ENCODE results near the gene IDUA. TPM values are rescaled to one million over a fixed set of nuclear protein-coding genes. Genes with fewer than 3 reads are reported as not detected.

The IDUA gene
- polyA plus RNA-seq, 1 donor (not counting 4 experiments of a cell fraction or from before 2014, with no cell fraction given), result 1.2 TPM

- peaks cover 3% of the 10 kb centered on the region for H4K20me1 ChIP-seq (ENCODE audit: control insufficient read depth, extremely low read depth, insufficient read depth, low read length)
- no peak overlapping the region for H3K4me3 ChIP-seq (ENCODE audit: control insufficient read depth in 2 of 3, extremely low read depth in 1 of 3, insufficient read depth in 2 of 3, low read depth in 1 of 3, low read length in 3 of 3)
- FAIRE-seq, result no peak
- dilution Hi-C loops (cut with MboI; ENCODE audit: extremely low pct_ligation_motif_present, low sequenced_read_pairs), result no loop called here
- no peak for DNase-seq (ENCODE audit: low read depth, low spot score)
- TF ChIP-seq EZH2 (IDR thresholded peaks at IDR 0.05; ENCODE audit: low read length), result no peak
- TF ChIP-seq, protein P1, sequence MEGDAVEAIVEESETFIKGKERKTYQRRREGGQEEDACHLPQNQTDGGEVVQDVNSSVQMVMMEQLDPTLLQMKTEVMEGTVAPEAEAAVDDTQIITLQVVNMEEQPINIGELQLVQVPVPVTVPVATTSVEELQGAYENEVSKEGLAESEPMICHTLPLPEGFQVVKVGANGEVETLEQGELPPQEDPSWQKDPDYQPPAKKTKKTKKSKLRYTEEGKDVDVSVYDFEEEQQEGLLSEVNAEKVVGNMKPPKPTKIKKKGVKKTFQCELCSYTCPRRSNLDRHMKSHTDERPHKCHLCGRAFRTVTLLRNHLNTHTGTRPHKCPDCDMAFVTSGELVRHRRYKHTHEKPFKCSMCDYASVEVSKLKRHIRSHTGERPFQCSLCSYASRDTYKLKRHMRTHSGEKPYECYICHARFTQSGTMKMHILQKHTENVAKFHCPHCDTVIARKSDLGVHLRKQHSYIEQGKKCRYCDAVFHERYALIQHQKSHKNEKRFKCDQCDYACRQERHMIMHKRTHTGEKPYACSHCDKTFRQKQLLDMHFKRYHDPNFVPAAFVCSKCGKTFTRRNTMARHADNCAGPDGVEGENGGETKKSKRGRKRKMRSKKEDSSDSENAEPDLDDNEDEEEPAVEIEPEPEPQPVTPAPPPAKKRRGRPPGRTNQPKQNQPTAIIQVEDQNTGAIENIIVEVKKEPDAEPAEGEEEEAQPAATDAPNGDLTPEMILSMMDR (optimal IDR thresholded peaks at IDR 0.05 in 1 of 3, IDR thresholded peaks at IDR 0.05 in 1 of 3, conservative IDR thresholded peaks at IDR 0.05 in 1 of 3; ENCODE audit: extremely low read depth in 1 of 3, insufficient read depth in 2 of 3, low read length in 3 of 3), result no peak
- H3K79me2 ChIP-seq (ENCODE audit: control insufficient read depth, insufficient read depth, low read length), result no peaks in the 10 kb centered on the region
- H3K4me2 ChIP-seq (ENCODE audit: control insufficient read depth, extremely low read depth, insufficient read depth, low read depth, low read length), result no peak overlapping the region
- H3K9me1 ChIP-seq (ENCODE audit: control insufficient read depth, extremely low read depth, insufficient read depth, low read length), result no peaks in the 10 kb centered on the region
- no peak overlapping the region for H3K9ac ChIP-seq (ENCODE audit: control insufficient read depth, extremely low read depth, insufficient read depth, low read length)
- H3K4me1 ChIP-seq (ENCODE audit: control insufficient read depth, extremely low read depth, insufficient read depth, low read length), result peaks cover 3% of the 10 kb centered on the region
- H3K27ac ChIP-seq (ENCODE audit: control insufficient read depth, insufficient read depth, low read length), result no peak overlapping the region
- H3K36me3 ChIP-seq (ENCODE audit: control insufficient read depth in 2 of 2, extremely low read depth in 1 of 2, insufficient read depth in 2 of 2, low read length in 2 of 2), result peaks cover 0 to 4% of the 10 kb centered on the region in 2 experiments
- H3K27me3 ChIP-seq (ENCODE audit: control insufficient read depth, extremely low read depth, insufficient read depth, low read length), result no peaks in the 10 kb centered on the region
- no peaks in the 10 kb centered on the region for H3K9me3 ChIP-seq (ENCODE audit: control insufficient read depth, low read depth, low read length)
- H2AFZ ChIP-seq (ENCODE audit: control insufficient read depth, low read length), result no peak overlapping the region
These were observed 35.9 kb downstream of the IDUA start for GRCh38 chr4:1022739-1023066.

- peaks cover 0 to 4% of the 10 kb centered on the region in 2 experiments for H3K36me3 ChIP-seq (ENCODE audit: control insufficient read depth in 2 of 2, extremely low read depth in 1 of 2, insufficient read depth in 2 of 2, low read length in 2 of 2)
- no peak overlapping the region for H2AFZ ChIP-seq (ENCODE audit: control insufficient read depth, low read length)
- no peak overlapping the region for H3K4me3 ChIP-seq (ENCODE audit: control insufficient read depth in 2 of 3, extremely low read depth in 1 of 3, insufficient read depth in 2 of 3, low read depth in 1 of 3, low read length in 3 of 3)
- H3K9me3 ChIP-seq (ENCODE audit: control insufficient read depth, low read depth, low read length), result no peaks in the 10 kb centered on the region
- H4K20me1 ChIP-seq (ENCODE audit: control insufficient read depth, extremely low read depth, insufficient read depth, low read length), result peaks cover 3% of the 10 kb centered on the region
- no peak overlapping the region for H3K9ac ChIP-seq (ENCODE audit: control insufficient read depth, extremely low read depth, insufficient read depth, low read length)
- no peak for TF ChIP-seq EZH2 (IDR thresholded peaks at IDR 0.05; ENCODE audit: low read length)
- TF ChIP-seq, protein P1 (optimal IDR thresholded peaks at IDR 0.05 in 1 of 3, IDR thresholded peaks at IDR 0.05 in 1 of 3, conservative IDR thresholded peaks at IDR 0.05 in 1 of 3; ENCODE audit: extremely low read depth in 1 of 3, insufficient read depth in 2 of 3, low read length in 3 of 3), result no peak
- H3K27me3 ChIP-seq (ENCODE audit: control insufficient read depth, extremely low read depth, insufficient read depth, low read length), result no peaks in the 10 kb centered on the region
- DNase-seq (ENCODE audit: low read depth, low spot score) (no peak), FAIRE-seq (no peak)
- no peak overlapping the region for H3K27ac ChIP-seq (ENCODE audit: control insufficient read depth, insufficient read depth, low read length)
- H3K4me1 ChIP-seq (ENCODE audit: control insufficient read depth, extremely low read depth, insufficient read depth, low read length), result peaks cover 3% of the 10 kb centered on the region
- no peaks in the 10 kb centered on the region for H3K79me2 ChIP-seq (ENCODE audit: control insufficient read depth, insufficient read depth, low read length)
- dilution Hi-C loops (cut with MboI; ENCODE audit: extremely low pct_ligation_motif_present, low sequenced_read_pairs), result no loop called here
- H3K4me2 ChIP-seq (ENCODE audit: control insufficient read depth, extremely low read depth, insufficient read depth, low read depth, low read length), result no peak overlapping the region
- H3K9me1 ChIP-seq (ENCODE audit: control insufficient read depth, extremely low read depth, insufficient read depth, low read length), result no peaks in the 10 kb centered on the region
These were observed 36.3 kb downstream of the IDUA start for GRCh38 chr4:1023075-1023640.
